Right cardiac atrium (tissue), 5 donors: ENCODE measurements around the gene ID2. TPM values are rescaled to one million over a fixed set of nuclear protein-coding genes. Genes with fewer than 3 reads are reported as not detected.
A peak's percentile ranks its signal among the peaks of the same experiment; 100 is the strongest.

Experiments used
- ATAC-seq, 2 donors: fragments of 200-7000 bp; cut with Tn5 transposase; one replicate each; pipeline versions ENCODE4 v1.8.0 to v1.9.1; 2020; ENCODE audit warnings: moderate library complexity in 2 of 2, mild to moderate bottlenecking in 1 of 2
- DNase-seq, 3 donors: peaks; one replicate each; pipeline ENCODE4 v3.0.0-alpha.2; 2020
- H3K27ac ChIP-seq: one replicate; pipeline ENCODE4 v1.5.1; 2013; ENCODE audit warnings: mild to moderate bottlenecking, low read length, control low read depth, moderate library complexity
- H3K27me3 ChIP-seq: one replicate; pipeline ENCODE4 v1.6.1; 2013; ENCODE audit not compliant: control insufficient read depth, insufficient read depth
- H3K4me1 ChIP-seq: one replicate; pipeline ENCODE4 v1.6.1; 2013; ENCODE audit warnings: low read length; ENCODE audit not compliant: control insufficient read depth, insufficient read depth
- H3K4me3 ChIP-seq: one replicate; pipeline ENCODE4 v1.5.1; 2013; ENCODE audit warnings: low read length, control low read depth
- H3K9me3 ChIP-seq: one replicate; pipeline ENCODE4 v1.6.1; 2013; ENCODE audit warnings: low read length; ENCODE audit not compliant: control insufficient read depth
- WGBS: extraction: QIAGEN DNeasy Blood & Tissue Kit; methylation state at CpG from one replicate; pipeline ENCODE4 v1.1.7; 2013; 5-methylcytosine and 5-hydroxymethylcytosine counted together
- intact Hi-C, 4 donors: fragments of 100-400 bp; cut with DNase I; formaldehyde crosslinking; loops; one replicate each; pipeline versions ENCODE4 v1.11.0 to v1.14.0; 2022 to 2023
- polyA plus RNA-seq: library from polyadenylated mRNA; stranded (reverse); fragments of 200-250 nt; gene quantifications from one replicate; pipeline ENCODE4 v1.2.3, GENCODE V29; 2013
- total RNA-seq, 4 donors: library from RNA; stranded (reverse); fragmentation: NEBNext Ultra II Directional; extraction: Animal tissue kit (Norgen Biotek cat#: 25700); gene quantifications; one replicate each; pipeline ENCODE4 v1.2.1, GENCODE V29; 2021
- donor health status: healthy with polysubstance abuse.
- donor health status: DM: no; HTN: yes; CAD: no.
- donor health status: DM: no; HTN: no; CAD: no.
- donor health status: DM: no; HTN: yes; CAD: no; lungs with severe emphysema.
- donor health status: DM: yes; HTN: yes; CAD: no.

The ID2 gene
- total and polyA plus RNA-seq, 5 donors = 109 to 205 (median 116) TPM

- WGBS = 91% methylated on average over 3 of the region's 3 CpGs
- DNase-seq = no peak
- Histone ChIP-seq H3K4me1 (peaks cover 4% of the 10 kb centered on the region), H3K27me3 (no peaks in the 10 kb centered on the region), H3K9me3 (no peaks in the 10 kb centered on the region), H3K4me3 (no peak overlapping the region), H3K27ac (no peak overlapping the region)
- intact Hi-C loops = loop anchor here in 1 of 4 donors (10.0 kb wide), 1 partner anchor 667 kb away; no protein-coding TSS in a partner anchor
- no peak for ATAC-seq
Measured at GRCh38 chr2:8671802-8672201, 10.1 kb upstream of the ID2 start.

DNA sequence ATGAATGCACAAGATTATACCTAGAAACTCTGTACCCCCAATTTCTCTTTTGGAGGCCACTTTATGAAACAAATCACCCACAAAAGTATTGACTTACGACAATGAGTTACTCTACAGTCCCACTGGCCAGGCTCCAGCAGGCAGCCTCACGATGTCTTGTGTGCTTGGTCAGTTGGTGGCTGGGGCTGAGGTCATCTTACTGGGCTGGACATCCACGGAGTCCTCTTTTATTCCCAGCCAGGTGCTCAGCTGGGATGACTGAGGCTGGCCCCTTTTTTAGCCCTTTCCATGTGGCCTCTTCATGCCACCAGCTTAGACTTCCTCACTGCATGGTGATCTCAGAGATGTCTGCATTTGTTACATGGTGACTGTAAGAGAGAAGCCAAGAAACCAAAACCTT, 8.9 kb upstream of the ID2 start:
- H3K4me3 ChIP-seq = no peak overlapping the region
- ATAC-seq (no peak), DNase-seq (no peak)
- H3K9me3 ChIP-seq = no peaks in the 10 kb centered on the region
- intact Hi-C loops = loop anchor here in 1 of 4 donors (10.0 kb wide), 1 partner anchor 668 kb away; no protein-coding TSS in a partner anchor
- no peaks in the 10 kb centered on the region for H3K27me3 ChIP-seq
- peaks cover 4% of the 10 kb centered on the region for H3K4me1 ChIP-seq
- H3K27ac ChIP-seq = no peak overlapping the region
- WGBS = 65% methylated on average over 3 of the region's 3 CpGs

DNA sequence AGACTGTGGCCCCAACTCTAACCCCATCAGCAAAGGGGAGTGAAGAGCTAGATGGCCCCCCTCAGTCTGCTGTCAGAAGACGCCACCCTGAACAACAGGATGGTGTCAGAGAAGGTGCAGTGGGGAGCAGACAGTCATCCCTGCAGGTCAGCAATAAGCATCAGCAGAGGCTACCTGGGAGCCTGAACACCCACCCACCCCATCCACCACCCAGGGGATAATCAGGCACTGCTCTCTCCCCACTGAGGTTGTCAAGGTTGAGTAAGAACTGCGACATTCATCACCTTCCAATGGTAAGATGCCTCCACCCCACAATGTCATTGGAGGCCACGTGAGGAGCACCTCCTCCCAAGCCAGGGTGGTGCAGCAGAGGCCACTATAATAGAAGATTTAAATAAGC, 8.5 kb upstream of the ID2 start:
- ATAC-seq (no peak), DNase-seq (no peak)
- intact Hi-C loops = loop anchor here in 1 of 4 donors (10.0 kb wide), 1 partner anchor 669 kb away; no protein-coding TSS in a partner anchor
- peaks cover 4% of the 10 kb centered on the region for H3K4me1 ChIP-seq
- no peak overlapping the region for H3K27ac ChIP-seq
- no peak overlapping the region for H3K4me3 ChIP-seq
- no peaks in the 10 kb centered on the region for H3K27me3 ChIP-seq
- H3K9me3 ChIP-seq = no peaks in the 10 kb centered on the region
- WGBS = 95% methylated on average over 3 of the region's 3 CpGs

DNA sequence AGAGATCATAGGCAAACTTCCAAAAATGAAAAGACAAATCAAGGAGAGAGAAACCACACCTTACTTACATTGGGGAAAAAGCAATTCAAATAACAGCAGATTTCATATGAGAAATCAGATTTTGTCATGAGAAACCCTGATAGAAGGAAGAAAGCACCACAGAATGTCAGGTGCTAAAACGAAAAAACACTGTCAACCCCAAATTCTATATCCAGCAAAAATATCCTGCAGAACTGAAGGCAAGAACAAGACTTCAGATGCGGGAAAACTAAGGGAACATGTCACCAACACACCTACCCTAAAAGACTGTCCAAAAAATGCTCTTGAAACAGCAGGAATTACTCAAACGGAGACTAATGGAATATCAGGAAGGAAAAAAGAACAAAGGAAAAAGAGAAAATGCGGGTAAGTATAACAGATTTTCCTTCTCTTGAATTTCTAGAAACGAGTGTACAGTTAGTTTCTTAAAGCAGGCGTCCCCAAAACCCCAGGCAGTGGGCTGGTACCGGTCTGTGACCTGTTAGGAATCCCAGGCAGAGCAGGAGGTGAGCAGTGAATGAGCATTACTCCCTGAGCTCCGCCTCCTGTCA, 7.3 kb upstream of the ID2 start:
- Histone ChIP-seq H3K27ac (no peak overlapping the region), H3K9me3 (no peaks in the 10 kb centered on the region), H3K27me3 (no peaks in the 10 kb centered on the region), H3K4me1 (peaks cover 2% of the 10 kb centered on the region), H3K4me3 (no peak overlapping the region)
- ATAC-seq = no peak
- intact Hi-C loops = loop anchor here in 2 of 4 donors (5.0 to 10.0 kb wide), 2 partner anchors 92 to 670 kb away; no protein-coding TSS in a partner anchor
- DNase-seq = no peak
- WGBS = 98% methylated on average over 8 of the region's 8 CpGs

GRCh38 chr2:8675543-8675942, 6.3 kb upstream of the ID2 start:
- intact Hi-C loops = loop anchor here in 2 of 4 donors (5.0 to 10.0 kb wide), 2 partner anchors 93 to 671 kb away; no protein-coding TSS in a partner anchor
- WGBS = 94% methylated on average over 5 of the region's 5 CpGs
- Histone ChIP-seq H3K4me3 (no peak overlapping the region), H3K9me3 (no peaks in the 10 kb centered on the region), H3K27me3 (no peaks in the 10 kb centered on the region), H3K4me1 (no peaks in the 10 kb centered on the region), H3K27ac (no peak overlapping the region)
- ATAC-seq = no peak
- DNase-seq = no peak

- ATAC-seq (peak; percentile 85), DNase-seq (peak; percentile 94 to 97 (median 97))
- H3K4me3 ChIP-seq = peak overlapping the region; percentile 82
- intact Hi-C loops = loop anchor here in 2 of 4 donors (5.0 to 10.0 kb wide), 2 partner anchors 94 to 672 kb away; no protein-coding TSS in a partner anchor
- H3K27me3 ChIP-seq = no peaks in the 10 kb centered on the region
- WGBS = 17% methylated on average over 51 of the region's 51 CpGs
- H3K27ac ChIP-seq = peak overlapping the region; percentile 99
- no peaks in the 10 kb centered on the region for H3K4me1 ChIP-seq
- no peaks in the 10 kb centered on the region for H3K9me3 ChIP-seq
Measured at GRCh38 chr2:8676191-8676920, 5.5 kb upstream of the ID2 start.

DNA sequence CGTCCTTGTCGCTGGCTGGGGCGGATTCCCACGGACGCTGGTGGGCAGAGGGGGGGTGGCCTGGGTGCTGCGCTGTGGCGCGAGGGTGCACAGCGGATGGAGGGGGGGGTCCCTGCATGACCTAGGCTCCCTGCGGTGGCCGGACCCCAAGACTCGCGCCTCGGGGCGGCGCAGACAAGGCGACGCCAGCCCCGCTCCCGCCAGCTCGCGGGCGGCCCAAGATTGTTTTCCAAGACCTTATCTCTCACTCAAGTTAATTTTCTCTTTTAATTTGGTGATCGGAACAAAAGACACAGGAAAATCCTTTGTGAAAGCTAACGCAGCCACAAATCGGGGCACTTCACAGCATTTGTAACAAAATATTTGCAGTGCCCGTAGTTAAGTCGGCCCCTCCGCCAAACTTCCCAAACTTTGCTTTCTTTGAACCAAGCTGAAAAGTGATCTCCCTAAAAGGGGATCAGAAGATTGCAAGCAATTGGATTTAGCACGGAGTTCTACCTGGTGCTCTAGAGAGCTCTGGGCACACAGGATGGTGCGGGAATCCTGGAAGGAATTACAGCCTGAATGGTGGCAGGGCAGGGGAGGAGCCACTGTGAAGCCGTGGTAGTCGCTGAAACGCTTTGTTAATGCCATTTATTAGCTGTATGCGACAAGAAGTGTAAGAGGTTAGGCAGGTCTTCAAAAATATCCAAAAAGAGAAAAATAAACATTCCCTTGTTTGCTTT, 4.8 kb upstream of the ID2 start:
- Histone ChIP-seq H3K27me3 (no peaks in the 10 kb centered on the region), H3K9me3 (no peaks in the 10 kb centered on the region), H3K27ac (peak overlapping the region; percentile 99), H3K4me3 (peak overlapping the region; percentile 82), H3K4me1 (no peaks in the 10 kb centered on the region)
- intact Hi-C loops = loop anchor here in 2 of 4 donors (5.0 to 10.0 kb wide), 2 partner anchors 95 to 672 kb away; no protein-coding TSS in a partner anchor
- ATAC-seq (peak; percentile 21 to 28), DNase-seq (peak in 2 of 3 donors; percentile 49 to 70)
- WGBS = 3% methylated on average over 35 of the region's 35 CpGs

GRCh38 chr2:8677646-8678592, 3.9 kb upstream of the ID2 start:
- no peaks in the 10 kb centered on the region for H3K27me3 ChIP-seq
- no peaks in the 10 kb centered on the region for H3K9me3 ChIP-seq
- H3K27ac ChIP-seq = peak overlapping the region; percentile 99
- peak overlapping the region; percentile 82 for H3K4me3 ChIP-seq
- H3K4me1 ChIP-seq = no peaks in the 10 kb centered on the region
- ATAC-seq (peak; percentile 7 to 15), DNase-seq (peak; percentile 52 to 92 (median 86))
- intact Hi-C loops = loop anchor here in 2 of 4 donors (5.0 to 10.0 kb wide), 2 partner anchors 96 to 673 kb away; no protein-coding TSS in a partner anchor
- under 1% methylated on average over 41 of the region's 41 CpGs for WGBS

DNA sequence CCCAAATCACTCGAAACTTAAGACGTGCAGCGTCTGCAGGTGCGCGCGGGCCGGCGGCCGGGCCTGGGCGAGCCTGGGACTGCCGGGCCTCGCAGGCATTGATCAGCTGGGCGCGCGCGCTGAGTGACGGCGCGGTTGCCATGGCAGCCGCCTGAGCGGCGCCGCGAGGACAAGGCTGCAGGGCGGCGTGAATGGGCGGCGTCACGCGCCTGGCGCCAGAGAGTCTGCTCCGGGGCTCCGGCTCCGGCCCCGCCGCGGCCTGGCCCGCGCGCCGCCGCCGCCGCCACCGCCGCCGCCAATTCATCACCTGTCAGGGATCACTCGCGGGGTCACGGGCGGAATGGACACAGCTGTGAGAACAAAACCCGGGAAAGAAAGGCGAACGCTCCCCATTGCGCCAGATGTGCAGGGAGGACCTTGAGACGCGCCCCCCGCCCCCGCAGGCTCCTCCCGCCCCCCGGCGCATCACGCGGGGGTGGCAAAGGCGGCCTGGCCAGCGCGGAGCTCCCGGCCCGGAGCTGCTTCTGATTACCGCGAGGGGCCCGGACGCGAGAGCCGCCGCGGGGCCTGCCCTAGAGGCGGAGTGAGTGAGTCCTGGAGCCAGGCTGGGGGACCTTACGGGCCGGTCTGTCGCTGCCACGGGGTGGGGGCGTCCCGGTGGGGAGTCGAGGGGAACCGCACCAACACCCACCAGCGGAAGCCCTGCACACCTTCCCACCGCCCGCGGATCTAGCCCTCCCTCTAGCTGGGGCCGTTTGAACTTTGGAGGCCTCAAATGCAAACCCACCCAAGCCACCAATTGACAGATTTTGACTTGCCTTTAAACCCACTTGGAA, 2.9 kb upstream of the ID2 start:
- peak; percentile 96 to 99 (median 99) for DNase-seq
- Histone ChIP-seq H3K4me1 (no peaks in the 10 kb centered on the region), H3K27me3 (no peaks in the 10 kb centered on the region), H3K4me3 (peak overlapping the region; percentile 82), H3K9me3 (no peaks in the 10 kb centered on the region), H3K27ac (peak overlapping the region; percentile 94)
- peak; percentile 77 for ATAC-seq
- intact Hi-C loops = loop anchor here in 2 of 4 donors (5.0 to 10.0 kb wide), 2 partner anchors 97 to 674 kb away; no protein-coding TSS in a partner anchor
- whole genome bisulfite sequencing = under 1% methylated on average over 91 of the region's 91 CpGs
